GM19463 (cell line): ENCODE results near the gene CA5A.
"Not testable (repeated sequence)": the region's sequence is repeated elsewhere in the genome, so short reads cannot be mapped to it uniquely, and the experiment has no call there.

Experiments
- ATAC-seq: cut with Tn5 transposase; IDR thresholded peaks from one replicate; pipeline ENCODE4 v1.9.1; 2021; ENCODE audit warnings: mild to moderate bottlenecking, moderate library complexity; ENCODE audit not compliant: unreplicated experiment

The CA5A gene

GRCh38 chr16:87936375-87937230 is at the start of gene CA5A:
Gene CA5A (minus strand): TSS chr16:87936529. CDS start chr16:87936450, 79 bp downstream.
- no peak for ATAC-seq

DNA sequence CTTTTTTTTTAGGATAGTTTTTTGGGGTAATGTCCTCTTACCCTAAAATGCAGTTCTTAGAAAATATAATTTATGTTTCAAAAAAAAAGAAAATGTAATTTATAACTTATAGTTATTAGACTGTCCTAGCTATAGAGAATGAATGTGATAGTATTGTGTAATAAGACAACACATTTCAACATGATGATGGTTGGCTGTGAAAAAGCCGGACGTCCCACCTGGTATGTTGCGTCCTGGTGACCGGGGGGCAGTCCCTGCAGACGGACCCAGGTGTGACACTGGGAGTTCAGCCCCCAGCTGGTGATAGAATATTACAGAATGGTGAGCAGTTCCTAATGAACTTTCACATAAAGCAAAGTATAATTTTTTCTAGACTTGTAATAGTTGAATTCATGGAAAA is 49.2 kb upstream of the CA5A start:
- ATAC-seq = not testable (repeated sequence)

DNA sequence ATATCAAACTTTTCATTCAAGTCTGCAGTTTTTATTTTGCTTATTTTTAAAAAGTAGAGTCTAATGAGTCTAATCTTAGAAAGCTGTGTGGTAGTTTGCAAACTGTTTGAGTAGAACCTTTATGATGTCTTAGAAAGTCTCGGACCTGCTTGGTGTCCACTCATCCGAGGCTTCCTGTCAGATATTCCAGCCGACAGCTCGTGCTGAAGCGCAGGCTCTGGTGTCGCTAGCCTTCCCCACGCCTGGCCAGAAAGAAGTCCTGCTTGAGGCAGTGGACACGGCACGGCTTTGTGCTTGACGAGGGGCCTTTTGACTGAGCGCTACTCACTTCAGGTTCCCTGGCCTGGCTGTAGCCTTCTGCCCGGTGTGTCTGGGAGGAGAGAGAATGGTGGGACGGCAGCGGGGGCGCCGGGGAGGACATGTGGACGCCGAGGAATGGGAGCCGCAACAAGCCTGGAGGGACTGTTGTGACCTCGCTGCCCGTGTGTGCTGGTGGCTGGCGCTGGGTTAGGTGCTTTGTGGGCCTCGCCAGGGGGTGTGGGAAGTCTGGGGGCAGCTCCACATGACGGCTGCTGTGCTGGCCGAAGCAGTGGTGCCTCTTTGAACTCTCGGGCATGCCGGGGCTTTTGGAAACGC is 48.4 kb upstream of the CA5A start:
- ATAC-seq = no peak

DNA sequence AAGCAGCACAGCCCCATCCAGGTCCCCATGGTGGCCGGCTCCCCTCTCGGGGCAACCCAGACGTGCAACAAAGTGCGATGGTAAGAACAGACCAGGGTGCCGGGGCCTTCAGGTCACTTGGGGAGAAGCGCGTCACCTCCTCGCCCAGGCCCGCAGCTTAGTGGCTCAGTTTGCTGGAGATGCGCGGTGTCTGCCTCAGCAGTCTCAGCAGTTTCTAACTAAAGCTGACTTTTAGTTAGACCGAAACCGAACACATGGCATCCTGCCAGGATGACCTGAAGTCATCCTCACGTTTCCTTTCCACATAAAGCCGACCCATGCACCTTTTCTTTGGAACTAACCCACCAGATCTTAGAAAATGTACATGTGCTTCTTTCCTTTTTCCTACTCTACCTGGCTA is 47.9 kb upstream of the CA5A start:
- ATAC-seq = not testable (repeated sequence)

DNA sequence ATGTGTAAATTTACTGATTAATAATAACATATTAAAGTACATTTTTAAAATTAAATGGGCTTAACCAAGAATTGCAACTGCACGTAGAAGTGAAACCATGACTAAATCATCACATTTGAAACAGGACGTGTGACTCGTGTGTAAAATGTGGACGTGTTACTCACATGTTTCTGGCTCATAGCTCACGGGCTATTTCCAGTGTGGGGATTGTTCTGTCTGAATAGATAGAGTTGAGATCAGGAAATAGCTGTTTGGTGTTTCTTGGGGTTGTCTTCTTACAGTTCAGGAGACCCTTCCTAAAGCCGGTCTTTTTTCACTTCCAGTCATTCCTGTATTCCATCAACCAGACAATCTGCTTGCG is 47.4 kb upstream of the CA5A start:
- not testable (repeated sequence) for ATAC-seq

DNA sequence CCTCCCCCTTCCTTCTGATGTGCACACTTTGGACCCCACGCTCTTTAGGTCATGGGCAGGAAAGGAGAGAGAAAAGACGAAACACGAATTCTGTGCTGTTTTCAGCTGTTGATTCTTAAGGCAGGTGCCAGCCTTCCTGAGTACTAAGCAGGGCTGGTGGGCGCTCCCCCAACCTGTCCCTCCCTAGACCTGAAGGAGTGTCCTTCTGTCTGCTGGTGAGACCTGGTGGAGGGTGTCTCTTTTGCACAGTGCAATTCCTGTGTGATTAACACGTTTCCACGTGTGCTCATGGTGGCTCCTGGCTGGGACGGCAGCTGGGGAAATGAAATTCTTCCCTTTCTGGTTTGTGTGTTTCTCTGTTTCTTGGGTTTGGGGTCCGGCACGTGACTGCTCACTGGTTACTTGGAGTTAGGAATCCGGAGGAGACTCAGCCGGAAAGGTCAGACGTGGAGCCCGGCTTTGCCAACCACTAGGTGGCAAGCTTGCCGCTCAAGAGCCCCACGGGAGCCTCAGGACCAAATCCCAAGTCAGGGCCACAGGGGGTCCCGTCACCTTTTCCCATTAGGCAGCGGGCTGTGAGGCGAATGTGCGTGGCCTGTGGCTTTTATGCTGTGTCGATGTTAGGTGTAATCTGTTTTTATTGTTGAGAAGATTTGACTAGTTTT is 46.9 kb upstream of the CA5A start:
- ATAC-seq = not testable (repeated sequence)

DNA sequence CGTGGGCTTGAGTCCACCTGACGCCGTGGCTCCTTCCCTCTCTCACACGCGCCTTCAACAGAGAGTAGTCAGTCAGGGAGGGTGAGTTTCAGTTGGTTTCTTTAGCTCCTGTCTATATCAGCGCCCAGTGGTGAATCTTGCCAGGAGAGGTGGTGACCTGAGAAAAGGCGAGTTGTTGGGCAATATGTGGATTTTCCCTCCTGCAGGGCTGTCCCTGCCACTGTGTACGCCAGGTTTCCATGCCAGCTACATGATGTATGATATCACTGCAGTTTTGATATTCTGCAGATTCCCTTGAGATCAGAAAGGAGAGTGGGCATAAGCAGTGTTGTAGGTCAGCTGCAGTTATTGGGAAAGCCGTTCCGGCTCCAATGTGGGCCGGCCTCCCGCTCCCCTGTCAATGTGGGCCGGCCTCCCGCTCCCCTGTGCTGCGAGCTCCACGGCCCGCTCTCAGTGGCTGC is 46.3 kb upstream of the CA5A start:
- no peak for ATAC-seq

DNA sequence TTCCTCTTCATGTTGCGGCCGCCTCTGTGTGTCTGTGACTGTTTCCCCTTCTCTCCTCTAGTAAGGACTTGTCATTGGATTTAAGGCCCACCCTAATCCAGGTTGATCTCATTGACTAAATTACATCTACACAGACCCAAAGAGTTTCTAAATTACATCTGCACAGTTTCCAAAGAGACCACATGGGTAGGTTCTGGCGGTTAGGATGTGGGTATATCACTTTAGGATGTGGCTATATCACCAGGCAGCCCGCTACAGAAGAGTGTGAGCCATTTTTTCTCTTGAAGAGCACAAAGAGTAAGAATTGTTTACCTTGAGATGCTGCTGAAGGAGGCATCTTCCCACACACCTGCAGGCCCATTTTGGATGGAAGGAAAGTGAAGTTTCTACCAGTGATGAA is 45.0 kb upstream of the CA5A start:
- ATAC-seq = not testable (repeated sequence)

DNA sequence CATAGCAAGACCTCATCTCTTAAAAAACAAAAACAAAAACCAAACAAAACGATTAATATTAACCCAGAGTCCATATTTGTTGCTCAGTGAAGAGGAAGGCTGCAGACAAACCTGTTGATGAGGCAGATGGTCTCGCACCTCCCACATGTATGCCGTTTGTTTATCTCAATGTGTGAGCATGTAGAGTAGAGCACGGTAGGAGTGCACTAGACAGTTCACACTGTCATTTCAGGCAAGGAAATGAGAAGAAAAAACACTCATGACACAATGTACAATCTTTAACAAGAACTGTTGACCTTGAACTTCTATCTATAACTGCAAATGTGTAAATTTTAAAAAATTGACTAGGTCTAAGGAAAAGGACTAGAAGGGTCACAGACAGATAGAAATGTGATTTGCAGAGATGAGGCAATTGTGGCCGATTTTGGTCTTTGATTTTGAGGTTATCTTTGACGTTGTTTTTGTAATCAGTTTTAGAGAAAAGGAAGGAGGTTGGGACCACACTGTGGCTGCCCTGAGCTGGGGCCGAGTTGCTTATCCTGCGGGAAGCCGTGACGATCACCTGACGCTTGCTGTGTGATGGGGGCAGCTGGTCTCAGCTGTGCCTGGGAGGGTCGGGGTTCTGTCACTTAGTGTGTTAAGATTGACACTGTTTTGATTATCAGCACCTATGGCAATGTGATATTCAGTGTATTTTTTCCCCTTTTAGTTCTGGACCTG is 43.7 kb upstream of the CA5A start:
- ATAC-seq = not testable (repeated sequence)

DNA sequence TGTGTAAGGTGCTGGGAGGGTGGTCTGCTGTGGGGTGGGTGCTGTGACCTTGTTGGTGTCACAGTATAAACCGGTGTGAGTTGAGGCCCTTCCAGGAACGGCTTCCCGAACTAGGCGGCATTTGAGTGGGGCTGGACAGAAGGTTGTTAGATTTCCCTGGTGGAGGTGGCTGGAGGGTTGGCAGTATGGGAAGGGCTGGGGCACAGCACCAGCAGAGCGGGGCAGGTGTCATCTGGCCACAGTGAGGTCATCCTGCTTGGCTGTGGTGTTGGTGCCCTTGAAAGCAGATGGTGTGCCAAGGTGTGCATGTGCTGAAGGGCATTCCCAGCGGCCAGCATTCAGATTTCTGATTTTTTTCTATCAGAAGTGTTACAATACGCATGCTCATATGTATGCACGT is 43.0 kb upstream of the CA5A start:
- ATAC-seq = no peak

DNA sequence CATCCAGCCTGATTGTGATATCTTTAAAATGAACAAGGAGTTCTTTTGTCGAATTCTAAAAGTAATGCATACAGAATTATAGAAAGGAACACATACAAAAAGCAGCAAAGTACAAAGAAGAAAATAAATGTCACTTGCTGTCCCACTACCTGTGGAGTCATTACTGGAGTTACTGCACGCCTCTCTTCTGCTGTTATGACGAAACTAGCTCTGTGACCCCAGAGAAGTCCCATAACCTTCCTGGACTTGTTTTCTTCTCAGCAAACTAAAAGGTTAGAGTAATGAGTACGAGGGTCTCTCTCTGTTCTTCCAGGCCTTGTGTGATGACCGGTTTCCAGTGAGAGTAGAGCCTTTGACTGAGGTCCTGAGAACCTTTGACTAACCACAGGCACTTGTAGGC is 41.8 kb upstream of the CA5A start:
- ATAC-seq = no peak

- no peak for ATAC-seq
Measured at GRCh38 chr16:87976665-87977064, 40.3 kb upstream of the CA5A start.

- ATAC-seq = no peak
Measured at GRCh38 chr16:87974178-87974577, 37.8 kb upstream of the CA5A start.

DNA sequence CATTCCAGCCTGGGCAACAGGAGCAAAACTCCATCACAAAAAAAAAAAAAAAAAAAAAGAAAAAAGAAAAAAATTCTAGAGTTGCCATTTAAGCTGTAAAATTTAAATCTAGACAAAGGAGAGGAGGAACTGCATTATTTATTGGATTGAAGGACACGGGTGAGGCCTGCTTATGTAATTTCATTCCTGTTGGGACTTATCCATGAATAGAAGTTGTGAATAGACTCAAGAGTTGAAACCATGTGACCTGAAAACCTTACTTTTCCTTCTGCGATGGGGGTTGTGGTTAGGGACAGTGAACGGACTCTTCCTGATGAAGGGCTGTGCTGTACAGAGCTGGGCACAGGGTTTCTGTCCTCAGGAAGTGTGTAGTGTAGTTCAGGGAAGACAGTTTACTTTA is 37.4 kb upstream of the CA5A start:
- no peak for ATAC-seq

- no peak for ATAC-seq
Measured at GRCh38 chr16:87971933-87972332, 35.6 kb upstream of the CA5A start.

- no peak for ATAC-seq
Measured at GRCh38 chr16:87970186-87970585, 33.9 kb upstream of the CA5A start.

GRCh38 chr16:87968541-87968940 is 32.2 kb upstream of the CA5A start:
- ATAC-seq = no peak

- ATAC-seq = no peak
Measured at GRCh38 chr16:87966685-87967185, 30.4 kb upstream of the CA5A start.

DNA sequence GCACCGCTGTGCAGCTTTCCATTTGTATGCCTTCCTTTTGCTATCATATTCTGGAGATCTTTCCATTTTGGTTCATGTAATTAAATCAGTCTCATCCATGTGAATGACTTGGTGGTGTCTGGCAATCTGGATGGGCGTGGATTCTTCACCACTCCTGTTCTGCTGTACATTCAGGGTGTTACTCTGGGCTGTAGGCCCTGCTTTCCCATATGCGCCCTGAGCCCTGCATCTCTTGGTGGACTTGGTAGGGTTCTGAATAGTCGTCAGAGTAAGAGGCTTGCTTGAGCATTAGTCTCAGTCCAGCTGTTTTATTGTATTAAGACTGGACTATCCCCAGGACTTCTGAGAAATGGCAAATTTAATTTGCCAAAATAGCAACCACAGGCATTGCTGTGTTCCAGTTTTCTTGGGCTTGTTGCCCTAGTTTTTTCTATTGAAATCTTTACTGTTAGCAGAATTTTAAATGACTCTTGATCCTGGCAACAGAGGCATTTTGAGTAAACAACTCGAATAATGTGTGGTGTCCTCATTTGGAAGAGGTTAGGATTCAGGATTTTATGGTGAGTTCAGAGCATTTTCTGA is 29.8 kb upstream of the CA5A start:
- no peak for ATAC-seq

DNA sequence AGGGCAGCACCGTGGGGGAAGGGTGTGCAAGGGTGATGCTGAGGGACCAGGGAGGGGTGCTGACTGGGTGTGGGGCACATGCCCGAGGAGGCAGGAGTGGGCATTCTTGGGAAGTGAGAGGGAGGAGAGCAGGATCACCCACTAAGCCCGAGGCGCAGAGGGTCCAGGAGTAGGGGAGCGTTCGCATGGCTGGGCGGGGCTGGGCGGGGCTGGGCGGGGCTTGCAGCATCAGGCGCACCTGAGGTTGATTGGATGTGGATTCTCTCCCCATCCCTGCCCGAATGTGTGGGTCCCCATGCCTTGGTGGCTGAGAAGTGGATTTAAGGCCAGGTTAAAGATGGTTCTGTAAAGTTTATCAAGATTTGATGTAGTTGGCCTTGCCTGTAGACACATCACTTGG is 29.1 kb upstream of the CA5A start:
- no peak for ATAC-seq
